Testis (tissue), 3 donors: ENCODE data around the gene CDK4. TPM values are rescaled to one million over a fixed set of nuclear protein-coding genes. Genes with fewer than 3 reads are reported as not detected.
"Not testable (repeated sequence)": the region's sequence is repeated elsewhere in the genome, so short reads cannot be mapped to it uniquely, and the experiment has no call there.

Source experiments
- DNase-seq: peaks from one replicate; pipeline ENCODE4 v3.0.0-alpha.2; 2019
- H3K27ac ChIP-seq, 2 donors: fragments of 200-600 bp; sonication (generic); one replicate each; pipeline ENCODE4 v1.5.1; 2019
- H3K27me3 ChIP-seq: fragments of 200-600 bp; sonication (generic); one replicate; pipeline ENCODE4 v1.5.1; 2019
- H3K36me3 ChIP-seq: fragments of 200-600 bp; sonication (generic); one replicate; pipeline ENCODE4 v1.5.1; 2017; ENCODE audit warnings: low read depth; ENCODE audit errors: missing control alignments
- H3K4me1 ChIP-seq: fragments of 200-600 bp; sonication (generic); one replicate; pipeline ENCODE4 v1.5.1; 2019
- H3K4me3 ChIP-seq, 2 donors: fragments of 200-600 bp; sonication (generic); one replicate each; pipeline ENCODE4 v1.5.1; 2017 to 2019
- H3K9me3 ChIP-seq: fragments of 200-600 bp; sonication (generic); one replicate; pipeline ENCODE4 v1.5.1; 2017
- CTCF ChIP-seq, 3 experiments: fragments of 450-650 bp in 2 of 3; fragments of 200-600 bp in 1 of 3; sonication (generic) in 1 of 3; IDR thresholded peaks; one replicate each; pipeline ENCODE4 v1.5.1; 2016 to 2019; ENCODE audit warnings: antibody characterized with exemption in 3 of 3, mild to moderate bottlenecking in 2 of 3, moderate library complexity in 1 of 3
- POLR2A ChIP-seq: fragments of 450-650 bp; IDR thresholded peaks from one replicate; pipeline ENCODE4 v1.6.1; 2017; ENCODE audit warnings: antibody characterized with exemption, mild to moderate bottlenecking, moderate library complexity
- WGBS, 2 donors: methylation state at CpG; one replicate each; pipeline ENCODE4 v1.1.5; 2018; 5-methylcytosine and 5-hydroxymethylcytosine counted together
- intact Hi-C: fragments of 100-400 bp; cut with DNase I; formaldehyde crosslinking; loops from one replicate; pipeline ENCODE4 v1.15.1; 2023; ENCODE audit warnings: low total_unique reads
- polyA plus RNA-seq: library from polyadenylated mRNA; stranded (reverse); fragments of 350-450 nt; fragmentation: Illumina TruSeq; extraction: RNeasy Lipid Tissue Mini Kit (QIAGEN cat#74804); gene quantifications from one replicate; pipeline ENCODE4 v1.2.3, GENCODE V29; 2014; ENCODE audit warnings: low read depth, low replicate concordance; ENCODE audit not compliant: insufficient read depth
- total RNA-seq, 2 donors: library from RNA; depleted of rRNA; stranded (reverse); fragments of >200 nt; gene quantifications; one replicate each; pipeline ENCODE4 v1.2.3, GENCODE V29; 2016

CDK4 gene
- total and polyA plus RNA-seq, 3 donors from 2014 or later: 47.0 to 73.5 (median 64.4) TPM

GRCh38 chr12:57775044-57775443 lies 22.9 kb upstream of the CDK4 start:
- H3K4me1 ChIP-seq: peaks cover 4% of the 10 kb centered on the region
- H3K27me3 ChIP-seq: no peaks in the 10 kb centered on the region
- no peak for TF ChIP-seq CTCF (IDR thresholded peaks at IDR 0.05)
- no peak for TF ChIP-seq POLR2A
- H3K4me3 ChIP-seq: no peak overlapping the region
- no peak for DNase-seq
- no peak overlapping the region for H3K27ac ChIP-seq
- no peaks in the 10 kb centered on the region for H3K9me3 ChIP-seq
- H3K36me3 ChIP-seq: no peaks in the 10 kb centered on the region
- WGBS, 2 donors: 77% methylated on average over 3 of the region's 3 CpGs
- intact Hi-C loops: no loop called here

GRCh38 chr12:57774634-57775033 lies 22.5 kb upstream of the CDK4 start:
- H3K27me3 ChIP-seq, intact Hi-C loops, H3K9me3 ChIP-seq, H3K27ac ChIP-seq, H3K4me3 ChIP-seq, H3K4me1 ChIP-seq, DNase-seq, H3K36me3 ChIP-seq: not testable (repeated sequence)
- WGBS, 2 donors: 91 to 92% methylated on average over 11 of the region's 11 CpGs

- Histone ChIP-seq H3K4me3 (peak within 1 kb of the TSS; percentile 80 to 85), H3K9me3 (no peaks in the 10 kb centered on the region), H3K27me3 (no peaks in the 10 kb centered on the region), H3K4me1 (peaks cover 4% of the 10 kb centered on the region), H3K36me3 (no peaks in the 10 kb centered on the region), H3K27ac (peak within 1 kb of the TSS; percentile 69 to 85)
- no peak for TF ChIP-seq POLR2A
- peak in 1 of 3 experiments; percentile 12 for TF ChIP-seq CTCF (IDR thresholded peaks at IDR 0.05)
- WGBS, 2 donors: 1 to 3% methylated on average over 19 to 67 of the region's 67 CpGs
- peak; percentile 77 for DNase-seq
- intact Hi-C loops: no loop called here
These were observed 20.6 kb upstream of the CDK4 start, which contains the start of gene EEF1AKMT3 for GRCh38 chr12:57772429-57773322. Gene EEF1AKMT3, plus strand, starts transcription at chr12:57772614. Its CDS starts 111 bp downstream, at chr12:57772725.

GRCh38 chr12:57771873-57772428 lies 19.8 kb upstream of the CDK4 start, which contains the start of gene METTL1:
Gene METTL1, minus strand, starts transcription at chr12:57772105. Its CDS starts 22 bp downstream, at chr12:57772083.
- 0 to 2% methylated on average over 8 to 27 of the region's 28 CpGs for WGBS, 2 donors

More at GRCh38 chr12:57771873-57772428, 19.8 kb upstream of the CDK4 start, which contains the start of gene METTL1:
- intact Hi-C loops: no loop called here
- peak within 1 kb of the TSS; percentile 69 to 85 for H3K27ac ChIP-seq
- H3K4me1 ChIP-seq: peaks cover 5% of the 10 kb centered on the region
- H3K9me3 ChIP-seq: no peaks in the 10 kb centered on the region
- H3K27me3 ChIP-seq: no peaks in the 10 kb centered on the region
- peak; percentile 99 for DNase-seq
- no peak for TF ChIP-seq POLR2A
- TF ChIP-seq CTCF (IDR thresholded peaks at IDR 0.05): peak in 1 of 3 experiments; percentile 29
- H3K36me3 ChIP-seq: no peaks in the 10 kb centered on the region
- peak within 1 kb of the TSS; percentile 80 to 85 for H3K4me3 ChIP-seq
